HG02610 (cell line): ENCODE measurements around the gene SRPK2.
"Not testable (repeated sequence)": the region's sequence is repeated elsewhere in the genome, so short reads cannot be mapped to it uniquely, and the experiment has no call there.

ENCODE experiments used
- ATAC-seq: cut with Tn5 transposase; IDR thresholded peaks from one replicate; pipeline ENCODE4 v1.9.1; 2021; ENCODE audit warnings: mild to moderate bottlenecking, moderate library complexity; ENCODE audit not compliant: unreplicated experiment

SRPK2 gene

DNA sequence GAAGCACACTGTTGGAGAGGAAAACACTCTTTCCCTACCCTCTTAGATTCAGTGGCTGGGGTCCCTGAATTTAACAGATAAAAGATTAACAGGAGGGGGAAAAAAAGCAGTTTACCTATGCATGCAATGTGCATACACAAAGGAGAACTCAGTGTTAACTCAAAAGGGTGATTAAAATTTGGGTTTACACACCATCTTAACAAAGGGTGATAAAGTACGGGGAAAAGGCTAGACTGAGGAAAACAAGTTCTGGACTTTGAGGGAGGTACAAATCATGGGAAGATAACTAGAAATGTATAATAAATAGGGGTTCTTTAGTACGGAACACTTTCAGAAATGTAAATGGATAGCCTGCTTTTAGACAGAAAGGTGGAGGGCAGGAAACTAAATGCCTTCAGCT lies 83.1 kb downstream of the SRPK2 start:
- ATAC-seq = no peak

GRCh38 chr7:105304040-105304895 lies 84.5 kb downstream of the SRPK2 start:
- peak; percentile 64 for ATAC-seq

- ATAC-seq = not testable (repeated sequence)
These were observed 88.1 kb downstream of the SRPK2 start for GRCh38 chr7:105300587-105300986.

- ATAC-seq = peak; percentile 96
These were observed 90.3 kb downstream of the SRPK2 start for GRCh38 chr7:105298439-105298894.

GRCh38 chr7:105297985-105298384 lies 90.7 kb downstream of the SRPK2 start:
- peak; percentile 77 for ATAC-seq

DNA sequence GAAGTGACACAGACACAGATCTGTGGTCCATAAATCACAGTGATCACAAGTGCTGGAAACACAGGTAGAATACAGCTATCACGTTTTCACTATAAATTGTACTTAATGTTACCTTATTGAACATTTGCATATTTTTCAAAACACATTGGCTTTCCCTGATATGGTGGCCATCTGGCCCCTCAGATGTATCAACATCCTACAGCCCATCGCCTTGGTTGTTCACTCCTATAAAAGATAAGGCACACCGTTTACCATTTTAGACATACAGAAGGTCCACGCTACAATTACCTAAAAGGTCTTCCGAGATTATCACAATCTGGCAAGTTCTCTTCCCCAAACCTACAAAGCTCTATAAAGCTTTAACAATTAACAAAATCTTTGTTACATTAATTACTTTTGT lies 91.4 kb downstream of the SRPK2 start:
- ATAC-seq = no peak

- no peak for ATAC-seq
These were observed 92.2 kb downstream of the SRPK2 start for GRCh38 chr7:105296491-105296890.

DNA sequence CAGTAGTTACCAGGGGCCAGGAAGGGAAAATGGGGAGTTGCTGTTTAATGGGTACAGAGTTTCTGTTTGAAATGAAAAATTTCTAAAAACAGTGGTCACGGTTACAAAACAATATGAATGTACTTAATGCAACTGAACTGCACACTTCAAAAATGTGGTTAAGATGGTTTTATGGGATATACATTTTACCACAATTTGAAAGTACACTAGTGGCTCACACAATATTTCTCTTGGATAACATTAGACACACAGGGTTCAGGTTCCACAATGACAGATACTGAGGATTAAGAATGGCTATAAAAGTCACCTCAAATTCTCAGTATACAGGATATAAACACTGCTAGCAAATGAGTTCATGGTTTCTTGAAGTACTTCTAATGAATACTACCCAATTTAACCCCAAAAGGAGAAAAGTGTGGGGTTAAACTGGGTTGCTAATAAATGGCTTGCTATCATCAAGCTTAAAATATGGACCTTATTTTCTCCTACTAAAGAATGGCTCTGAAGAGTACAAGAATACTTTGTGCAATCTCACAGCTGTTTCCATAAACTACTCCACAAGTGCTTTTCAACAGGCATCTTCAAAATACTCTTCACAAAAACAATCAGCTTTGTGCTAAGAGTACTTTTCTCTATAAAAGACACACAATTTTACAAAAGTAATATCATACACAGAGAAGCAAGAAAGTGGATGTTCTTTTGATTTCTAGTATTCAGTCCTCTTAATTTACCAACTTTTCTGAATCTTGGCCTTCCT lies 92.9 kb downstream of the SRPK2 start:
- ATAC-seq = no peak

- ATAC-seq = not testable (repeated sequence)
These were observed 94.2 kb downstream of the SRPK2 start for GRCh38 chr7:105294482-105294881.

DNA sequence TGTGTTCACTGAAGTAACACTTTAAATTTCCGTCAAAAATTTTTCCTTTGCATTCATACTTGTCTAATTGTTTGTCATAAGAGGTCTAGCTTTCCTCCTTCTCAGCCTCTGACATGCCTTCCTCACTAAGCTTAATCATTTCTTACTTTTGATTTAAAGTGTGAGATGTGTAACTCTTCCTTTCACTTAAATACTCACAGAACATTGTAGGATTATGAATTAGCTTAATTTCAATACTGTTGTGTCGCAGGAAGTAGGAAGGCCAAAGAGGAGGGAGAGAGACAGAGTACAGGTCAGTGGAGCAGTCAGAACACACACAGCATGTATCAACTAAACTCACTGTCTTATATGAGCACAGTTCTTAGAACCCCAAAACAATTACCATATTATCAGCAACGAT lies 99.0 kb downstream of the SRPK2 start:
- ATAC-seq = no peak

GRCh38 chr7:105286441-105286840 lies 102.3 kb downstream of the SRPK2 start:
- ATAC-seq = no peak

DNA sequence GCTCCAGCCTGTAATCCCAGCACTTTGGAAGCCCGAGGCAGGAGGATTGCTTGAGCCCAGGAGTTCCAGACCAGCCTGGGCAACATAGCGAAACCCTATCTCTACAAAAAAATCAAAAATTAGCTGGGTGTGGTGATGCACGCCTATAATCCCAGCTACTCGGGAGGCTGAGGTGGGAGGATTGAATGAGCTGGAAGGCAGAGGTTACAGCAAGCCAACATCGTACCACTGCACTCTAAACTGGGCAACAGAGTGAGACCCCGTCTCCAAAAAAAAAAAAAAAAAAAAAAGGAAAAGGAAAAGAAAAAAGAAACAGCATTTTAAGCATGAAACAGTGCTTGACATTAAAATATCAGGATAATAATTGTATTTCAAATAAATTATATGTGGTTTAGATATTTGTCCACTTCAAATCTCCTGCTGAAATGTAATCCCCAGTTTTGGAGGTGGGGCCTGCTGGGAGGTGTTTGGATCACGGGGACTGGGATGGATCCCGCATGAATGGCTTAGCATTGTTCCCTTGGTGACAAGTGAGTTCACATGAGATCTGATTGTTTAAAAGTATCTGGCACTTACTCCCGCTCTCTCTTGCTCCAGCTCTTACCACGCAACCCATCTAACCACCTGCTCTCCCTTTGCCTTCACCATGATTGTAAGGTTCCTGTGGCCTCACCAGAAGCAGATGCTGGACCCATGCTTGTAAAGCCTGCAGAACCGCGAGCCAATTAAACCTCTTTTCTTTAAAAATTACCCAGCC lies 103.4 kb downstream of the SRPK2 start:
- ATAC-seq = no peak

- no peak for ATAC-seq
These were observed 104.7 kb downstream of the SRPK2 start for GRCh38 chr7:105284014-105284413.

DNA sequence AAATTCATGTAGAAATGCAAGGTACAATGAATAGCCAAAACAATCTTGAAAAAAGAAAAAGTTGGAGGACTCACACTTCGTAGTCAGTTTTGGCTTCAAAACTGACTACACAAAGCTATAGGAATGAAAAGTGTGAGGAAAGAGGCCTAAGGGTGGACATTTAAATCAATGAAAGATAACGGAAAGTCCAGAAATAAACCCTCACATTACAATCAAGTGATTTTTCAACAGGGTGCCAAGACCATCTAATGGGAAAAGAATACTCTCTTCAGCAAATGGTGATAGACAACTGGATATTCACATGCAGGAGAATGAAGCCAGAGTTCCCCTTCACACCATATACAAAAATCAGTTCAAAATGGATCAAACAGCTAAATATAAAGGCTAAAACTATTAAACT lies 106.8 kb downstream of the SRPK2 start:
- no peak for ATAC-seq

- peak; percentile 89 for ATAC-seq
These were observed 109.1 kb downstream of the SRPK2 start for GRCh38 chr7:105279688-105280007.

- ATAC-seq = peak; percentile 43
These were observed 109.6 kb downstream of the SRPK2 start for GRCh38 chr7:105278973-105279687.

DNA sequence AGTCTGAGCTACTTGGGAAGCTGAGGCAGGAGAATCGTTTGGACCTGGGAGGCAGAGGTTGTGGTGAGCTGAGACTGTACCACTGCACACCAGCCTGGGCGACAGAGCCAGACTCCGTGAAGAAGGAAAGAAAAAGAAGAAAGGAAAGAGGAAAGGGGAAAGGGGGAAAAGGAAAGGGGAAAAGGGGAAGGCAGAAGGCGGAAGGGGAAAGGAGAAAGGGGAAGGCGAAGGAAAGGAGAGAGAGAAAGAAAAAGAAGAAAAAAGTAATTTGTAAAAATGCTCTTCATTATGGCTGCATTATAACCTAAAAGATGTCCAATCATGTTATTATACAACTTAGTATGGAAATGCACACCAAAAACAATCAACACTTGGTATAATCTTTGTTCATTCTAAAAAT lies 110.2 kb downstream of the SRPK2 start:
- no peak for ATAC-seq

DNA sequence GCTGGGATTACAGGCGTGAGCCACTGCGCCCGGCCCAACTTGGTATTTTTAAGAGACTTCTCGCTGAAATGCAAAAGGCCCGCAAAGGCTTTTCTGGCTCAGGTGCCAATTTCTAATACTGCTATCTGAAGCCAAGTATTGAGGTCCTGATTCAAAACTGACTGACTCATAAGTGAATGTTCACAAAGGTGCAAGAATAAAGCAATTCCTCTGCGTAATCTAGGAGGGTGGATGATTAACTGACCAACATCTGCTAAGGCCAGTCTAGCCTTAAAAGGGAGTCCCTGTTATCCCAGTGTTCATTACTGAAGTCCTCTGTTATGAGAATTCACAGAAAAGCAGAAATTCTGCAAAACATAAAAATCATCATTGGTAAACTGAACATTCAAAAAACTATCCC lies 111.4 kb downstream of the SRPK2 start:
- ATAC-seq = no peak

GRCh38 chr7:105270117-105270516 lies 118.6 kb downstream of the SRPK2 start:
- ATAC-seq = no peak

DNA sequence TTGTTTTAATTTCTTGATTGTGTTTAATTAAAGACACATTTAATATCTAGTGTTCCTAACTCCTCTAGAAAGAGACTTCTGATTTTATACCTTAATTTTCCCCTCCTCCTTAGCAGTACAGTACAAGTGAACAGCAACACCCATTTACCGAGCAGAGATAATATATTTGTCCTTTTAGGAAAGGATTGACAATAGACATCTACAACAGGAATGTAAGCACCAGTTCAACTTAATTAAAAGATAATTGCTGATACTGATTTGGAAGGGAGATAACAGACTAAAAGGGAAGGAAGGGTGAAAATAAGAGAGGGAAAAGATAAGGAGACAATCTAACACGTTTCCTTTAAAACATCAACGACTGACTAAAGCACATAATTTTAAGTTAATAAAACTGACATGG lies 119.3 kb downstream of the SRPK2 start:
- ATAC-seq = peak; percentile 23
